ENCODE data around the gene LEFTY1.

GRCh38 chr1:225850370-225850769 is 38.6 kb downstream of the LEFTY1 start:
- TF ChIP-seq GATA3 (IDR thresholded peaks at IDR 0.05; ENCODE audit: low read depth, low read length) (no peak), GATA2 (IDR thresholded peaks at IDR 0.05; ENCODE audit: low read depth, low read length) (no peak)

Measured in SH-SY5Y (cell line).